HG03571 (cell line): Measurements from ENCODE around the gene DHX16.

Source experiments
- ATAC-seq: cut with Tn5 transposase; IDR thresholded peaks from one replicate; pipeline ENCODE4 v1.9.1; 2021; ENCODE audit not compliant: unreplicated experiment

The DHX16 gene

GRCh38 chr6:30696432-30696831, 23.6 kb upstream of the DHX16 start:
- ATAC-seq, result no peak

GRCh38 chr6:30691208-30691847, 18.5 kb upstream of the DHX16 start:
- no peak for ATAC-seq

- no peak for ATAC-seq
Measured at GRCh38 chr6:30690403-30691207, 17.8 kb upstream of the DHX16 start, which contains the start of gene NRM. NRM (minus strand) TSS chr6:30690984; CDS start chr6:30690974, 10 bp downstream.

GRCh38 chr6:30689985-30690384, 17.2 kb upstream of the DHX16 start:
- no peak for ATAC-seq

- no peak for ATAC-seq
Measured at GRCh38 chr6:30689022-30689865, 16.4 kb upstream of the DHX16 start.

- ATAC-seq, result no peak
Measured at GRCh38 chr6:30688569-30688968, 15.8 kb upstream of the DHX16 start.

- ATAC-seq, result no peak
Measured at GRCh38 chr6:30687659-30688431, 15.0 kb upstream of the DHX16 start.

- peak; percentile 46 for ATAC-seq
Measured at GRCh38 chr6:30686908-30687658, 14.3 kb upstream of the DHX16 start.

GRCh38 chr6:30686009-30686907, 13.5 kb upstream of the DHX16 start, which contains the start of gene PPP1R18:
PPP1R18 (minus strand) TSS chr6:30686645; CDS start chr6:30686018, 627 bp downstream.
- no peak for ATAC-seq

- ATAC-seq, result no peak
Measured at GRCh38 chr6:30685157-30686008, 12.6 kb upstream of the DHX16 start.

GRCh38 chr6:30684386-30685156, 11.8 kb upstream of the DHX16 start:
- ATAC-seq, result no peak

- no peak for ATAC-seq
Measured at GRCh38 chr6:30683980-30684338, 11.2 kb upstream of the DHX16 start.

GRCh38 chr6:30683183-30683979, 10.6 kb upstream of the DHX16 start:
- no peak for ATAC-seq

GRCh38 chr6:30682143-30683117, 9.6 kb upstream of the DHX16 start:
- ATAC-seq, result peak; percentile 34

- no peak for ATAC-seq
Measured at GRCh38 chr6:30681766-30682142, 8.9 kb upstream of the DHX16 start.
